AG09309 (cell line): ENCODE data around the gene FYN.

ENCODE experiments used
- DNase-seq: peaks from one replicate; pipeline ENCODE4 v3.0.0-alpha.2; 2010; ENCODE audit warnings: low read depth
- H3K4me3 ChIP-seq: 2 replicates; pipeline ENCODE4 v1.5.1; 2011; ENCODE audit warnings: mild to moderate bottlenecking, low read depth, low read length, moderate library complexity; ENCODE audit not compliant: control insufficient read depth
- CTCF ChIP-seq: IDR thresholded peaks from 2 replicates; pipeline ENCODE4 v1.5.1; 2011; ENCODE audit warnings: mild to moderate bottlenecking, low read depth, low read length, inconsistent platforms; ENCODE audit not compliant: insufficient read depth, control insufficient read depth; ENCODE audit errors: missing control alignments

FYN gene

GRCh38 chr6:111750153-111750552 lies 123.1 kb downstream of the FYN start:
- TF ChIP-seq CTCF, result no peak
- H3K4me3 ChIP-seq, result no peak overlapping the region
- DNase-seq, result no peak

GRCh38 chr6:111748231-111748647 lies 125.0 kb downstream of the FYN start:
- no peak overlapping the region for H3K4me3 ChIP-seq
- no peak for TF ChIP-seq CTCF
- DNase-seq, result no peak

GRCh38 chr6:111747829-111748228 lies 125.4 kb downstream of the FYN start:
- no peak for TF ChIP-seq CTCF
- DNase-seq, result no peak
- H3K4me3 ChIP-seq, result no peak overlapping the region

- TF ChIP-seq CTCF, result no peak
- no peak for DNase-seq
- no peak overlapping the region for H3K4me3 ChIP-seq
Observed at GRCh38 chr6:111747396-111747795, 125.9 kb downstream of the FYN start.

- DNase-seq, result no peak
- no peak overlapping the region for H3K4me3 ChIP-seq
- TF ChIP-seq CTCF, result no peak
Observed at GRCh38 chr6:111746983-111747382, 126.3 kb downstream of the FYN start.

GRCh38 chr6:111745636-111746035 lies 127.6 kb downstream of the FYN start:
- DNase-seq, result no peak
- no peak overlapping the region for H3K4me3 ChIP-seq
- TF ChIP-seq CTCF, result no peak

- no peak overlapping the region for H3K4me3 ChIP-seq
- DNase-seq, result no peak
- no peak for TF ChIP-seq CTCF
Observed at GRCh38 chr6:111745186-111745585, 128.1 kb downstream of the FYN start.
